Activated gamma-delta T cell treated with Interleukin-2 at 50 U/mL for 16 hours (primary cell): ENCODE measurements around the gene AAMDC.
A peak's percentile ranks its signal among the peaks of the same experiment; 100 is the strongest.

Experiments
- DNase-seq: peaks from one replicate; pipeline ENCODE4 v3.0.0-alpha.2; 2020

Gene AAMDC

GRCh38 chr11:77820565-77821348 lies at the start of gene AAMDC, which contains the start of gene RSF1:
AAMDC (plus strand) TSS chr11:77821144; CDS start chr11:77842497, 21,353 bp downstream.
RSF1 (minus strand) TSS chr11:77820722; CDS start chr11:77820714, 8 bp downstream.
- peak; percentile 97 for DNase-seq

GRCh38 chr11:77775936-77776335 lies 45.0 kb upstream of the AAMDC start:
- DNase-seq, result no peak

GRCh38 chr11:77776455-77776854 lies 44.5 kb upstream of the AAMDC start:
- DNase-seq, result no peak

GRCh38 chr11:77778118-77778517 lies 42.8 kb upstream of the AAMDC start:
- no peak for DNase-seq

GRCh38 chr11:77778549-77778948 lies 42.4 kb upstream of the AAMDC start:
- no peak for DNase-seq

- DNase-seq, result no peak
These were observed 41.0 kb upstream of the AAMDC start for GRCh38 chr11:77779935-77780334.

GRCh38 chr11:77783025-77783424 lies 37.9 kb upstream of the AAMDC start:
- DNase-seq, result no peak

GRCh38 chr11:77784572-77784971 lies 36.4 kb upstream of the AAMDC start:
- no peak for DNase-seq

GRCh38 chr11:77789061-77789730 lies 31.7 kb upstream of the AAMDC start:
- no peak for DNase-seq

- no peak for DNase-seq
These were observed 31.0 kb upstream of the AAMDC start for GRCh38 chr11:77789731-77790476.

- DNase-seq, result no peak
These were observed 29.6 kb upstream of the AAMDC start for GRCh38 chr11:77791301-77791700.

GRCh38 chr11:77793972-77794371 lies 27.0 kb upstream of the AAMDC start:
- DNase-seq, result no peak

- DNase-seq, result no peak
These were observed 21.6 kb upstream of the AAMDC start for GRCh38 chr11:77799338-77799737.

- no peak for DNase-seq
These were observed 20.5 kb upstream of the AAMDC start for GRCh38 chr11:77800449-77800848.

GRCh38 chr11:77801477-77801876 lies 19.5 kb upstream of the AAMDC start:
- no peak for DNase-seq

- no peak for DNase-seq
These were observed 14.5 kb upstream of the AAMDC start for GRCh38 chr11:77806415-77806814.

- no peak for DNase-seq
These were observed 14.0 kb upstream of the AAMDC start for GRCh38 chr11:77806993-77807392.

- no peak for DNase-seq
These were observed 7.7 kb upstream of the AAMDC start for GRCh38 chr11:77813256-77813655.

- DNase-seq, result no peak
These were observed 6.1 kb upstream of the AAMDC start for GRCh38 chr11:77814848-77815247.

- no peak for DNase-seq
These were observed 5.5 kb upstream of the AAMDC start for GRCh38 chr11:77815459-77815858.

GRCh38 chr11:77819411-77819920 lies 1.5 kb upstream of the AAMDC start:
- peak; percentile 83 for DNase-seq

GRCh38 chr11:77819921-77820564 lies 901 bp upstream of the AAMDC start:
- DNase-seq, result peak; percentile 24

GRCh38 chr11:77821349-77821851 lies 456 bp downstream of the AAMDC start:
- DNase-seq, result peak; percentile 17
